NCI-H1105 (cell line): ENCODE data around the gene TTLL5.

ENCODE experiments used
- DNase-seq: peaks from one replicate; lab custom pipeline; 2025; lab: John Stamatoyannopoulos, UW

Gene TTLL5

GRCh38 chr14:75970989-75971388, 309.9 kb downstream of the TTLL5 start:
- DNase-seq, result no peak

GRCh38 chr14:75971509-75971908, 310.5 kb downstream of the TTLL5 start:
- no peak for DNase-seq

DNA sequence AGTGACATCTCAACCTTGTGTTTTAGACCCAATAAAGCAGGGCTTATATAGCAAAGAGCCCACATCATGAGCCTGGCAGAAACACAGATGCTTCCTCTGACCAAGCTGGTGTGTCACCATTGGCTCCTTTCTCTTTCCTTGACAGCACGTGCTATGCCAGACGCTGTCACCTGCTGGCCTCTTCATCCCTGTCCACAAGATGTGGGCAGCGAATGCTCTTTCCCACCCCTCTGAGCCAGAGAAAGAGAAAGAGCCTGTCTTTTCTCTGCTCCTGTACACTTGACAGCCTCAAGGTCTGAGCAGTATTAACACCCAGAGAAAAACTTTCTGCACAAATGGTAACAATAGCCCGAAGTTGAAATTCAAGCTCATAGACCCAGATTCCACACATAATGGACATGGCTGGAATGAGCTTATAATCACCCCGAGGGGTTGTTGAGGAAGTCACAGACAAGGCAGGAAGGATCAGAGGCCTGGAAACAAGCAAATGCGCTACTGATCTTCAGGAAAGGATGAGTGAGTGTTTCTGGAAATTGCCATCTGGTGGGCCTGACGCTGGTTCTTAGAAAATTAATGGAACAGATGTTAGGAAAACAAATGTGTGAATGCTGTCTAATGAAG, 311.9 kb downstream of the TTLL5 start:
- no peak for DNase-seq

DNA sequence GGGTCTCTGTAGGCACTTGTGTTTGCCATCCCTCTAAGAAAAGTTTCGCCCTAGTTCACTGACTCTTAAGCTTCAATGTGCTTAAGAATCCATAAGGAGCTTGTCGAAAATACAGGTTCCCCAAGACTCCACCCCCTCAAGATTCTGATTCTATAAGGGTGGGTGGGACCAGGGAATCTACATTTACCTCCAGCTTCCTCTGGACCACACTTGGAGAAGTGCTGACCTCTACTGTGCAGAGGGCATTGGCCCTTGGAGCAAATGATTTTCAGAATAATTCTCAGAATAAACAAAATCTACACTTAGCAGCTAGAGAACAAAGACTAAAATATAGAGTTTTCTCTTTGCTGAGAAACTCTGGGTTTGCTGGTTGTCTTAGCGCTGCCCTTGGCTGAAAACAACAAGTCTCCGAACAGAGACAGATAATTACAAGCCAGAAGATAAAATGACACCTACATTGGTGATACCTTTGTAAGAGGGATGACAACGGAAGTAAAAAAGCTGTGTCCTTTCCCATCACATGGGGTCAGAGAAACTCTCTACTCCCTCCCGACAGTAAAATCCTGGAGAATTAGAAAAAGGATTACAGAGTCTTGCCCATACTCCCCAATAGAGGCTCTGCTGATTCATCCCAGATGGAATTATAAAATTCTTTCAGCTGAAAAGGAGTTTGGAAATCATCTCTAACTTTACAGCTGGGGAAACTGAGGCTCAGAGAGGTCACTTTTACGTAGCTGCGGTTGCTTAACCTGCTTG, 316.0 kb downstream of the TTLL5 start:
- DNase-seq, result no peak

- no peak for DNase-seq
Measured at GRCh38 chr14:75977582-75977943, 316.5 kb downstream of the TTLL5 start.

DNA sequence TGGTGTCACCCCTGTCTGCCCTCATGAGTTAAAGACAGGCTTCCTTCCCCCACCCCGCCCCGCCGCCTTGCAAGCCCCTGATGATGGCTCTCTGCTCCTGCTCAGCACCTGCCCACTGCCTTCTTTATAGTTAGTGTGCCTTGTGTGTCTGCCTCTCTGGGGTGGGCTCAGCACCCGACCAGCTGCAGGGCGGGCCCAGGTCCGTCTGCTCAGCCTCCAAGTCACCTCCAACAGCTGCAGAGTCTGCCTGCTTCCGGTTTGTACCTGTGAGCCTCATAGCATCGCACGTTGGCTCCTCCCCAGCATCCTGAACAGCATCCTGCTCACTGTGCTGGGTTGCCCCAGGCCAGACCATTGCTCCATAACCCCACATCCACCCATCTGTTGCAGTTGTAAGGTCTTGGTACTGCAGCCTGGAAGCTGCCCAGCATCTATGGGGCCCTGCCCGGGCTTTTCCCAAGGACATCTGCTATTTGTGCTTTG, 317.2 kb downstream of the TTLL5 start:
- DNase-seq, result no peak

GRCh38 chr14:75979071-75979571, 318.1 kb downstream of the TTLL5 start:
- peak; percentile 6 for DNase-seq

DNA sequence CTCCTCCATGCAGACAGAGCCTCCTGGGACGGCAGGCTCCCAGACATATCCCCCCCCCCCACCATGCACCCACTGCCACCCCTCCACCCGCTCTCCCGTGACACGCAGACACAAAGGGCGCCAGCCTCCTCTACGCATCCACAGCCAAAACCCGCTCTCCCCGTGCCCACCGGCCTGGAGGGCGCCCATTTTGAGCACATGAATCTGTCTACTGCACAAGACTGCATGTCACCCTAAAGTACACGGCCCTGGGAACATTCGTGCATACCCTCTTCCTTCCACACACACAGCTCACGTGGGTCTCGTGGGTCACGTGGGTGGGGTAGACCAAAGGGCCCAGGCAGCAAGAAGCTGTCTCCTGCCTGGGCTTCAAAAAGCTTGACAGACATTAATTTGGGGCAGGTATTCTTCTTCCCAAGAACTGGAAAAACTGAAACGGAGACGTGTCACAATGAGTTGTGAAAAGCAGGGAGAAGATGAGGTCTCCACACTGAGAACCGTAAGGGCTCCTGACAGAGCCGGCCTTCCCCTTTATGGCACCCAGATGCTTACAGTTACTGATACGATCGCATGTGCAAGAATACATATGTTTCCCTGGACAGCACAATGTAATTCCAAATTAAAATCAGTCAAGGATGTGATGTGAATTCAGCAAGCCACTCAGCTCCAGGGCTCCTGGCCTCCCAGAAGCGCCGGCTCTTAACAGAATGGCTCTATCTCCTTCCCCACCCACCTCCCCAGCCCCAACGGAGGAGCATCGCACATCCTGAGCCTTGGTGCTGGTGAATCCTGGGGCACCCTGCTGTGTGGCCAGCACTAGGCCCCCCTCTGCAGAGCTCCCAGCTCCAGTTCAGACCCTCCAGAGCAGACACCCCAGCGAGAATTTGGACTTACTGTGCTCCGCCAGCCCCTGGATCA, 318.9 kb downstream of the TTLL5 start:
- DNase-seq, result no peak

- DNase-seq, result no peak
Measured at GRCh38 chr14:75980856-75981255, 319.8 kb downstream of the TTLL5 start.

DNA sequence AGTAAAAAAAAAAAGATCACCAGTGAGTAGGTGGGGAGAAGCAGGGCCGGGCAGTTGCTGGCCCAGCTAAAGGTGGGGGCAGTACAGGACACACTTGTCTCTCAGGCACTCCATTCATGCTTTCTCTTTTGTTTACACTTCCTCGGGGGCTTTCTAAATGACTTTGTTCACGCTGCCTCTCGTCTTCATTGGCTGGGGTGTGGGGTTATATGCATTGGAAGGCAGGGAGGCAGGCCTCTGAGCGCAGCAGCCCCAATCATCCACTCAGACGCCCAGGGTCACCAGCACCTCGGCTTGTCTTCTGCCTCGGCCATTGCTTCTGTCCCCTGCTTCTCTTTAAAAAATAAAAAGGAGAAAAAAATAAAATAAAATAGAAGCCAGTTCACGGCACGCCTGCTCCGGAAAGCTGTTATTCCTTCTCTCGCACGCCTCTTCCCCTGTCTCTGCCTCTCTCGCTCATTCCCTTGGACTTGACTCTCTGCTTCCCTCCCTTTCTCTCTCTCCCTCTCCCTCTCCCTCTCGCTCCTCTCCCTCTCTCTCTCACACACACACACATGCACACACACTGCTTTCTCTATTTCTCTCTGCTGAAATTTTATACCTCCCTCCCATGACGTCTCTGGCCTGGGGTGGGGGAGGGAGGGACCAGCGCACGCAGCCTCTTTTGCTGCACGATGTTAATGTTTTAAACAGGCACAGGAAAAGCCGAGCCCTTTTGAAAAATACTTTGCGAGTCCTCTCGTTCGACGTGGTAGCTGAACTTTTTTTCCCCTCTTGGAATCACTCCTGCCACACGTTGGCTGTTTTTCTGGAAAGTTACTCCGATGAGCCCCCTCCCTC, 320.6 kb downstream of the TTLL5 start, which contains the start of gene TGFB3:
TSS of gene TGFB3 (minus strand) at position 570 of the 840 bp plus-strand sequence. CDS start 1,102 bp downstream, outside the sequence.
- DNase-seq, result peak; percentile 17

- DNase-seq, result peak; percentile 71
Measured at GRCh38 chr14:75982266-75983018, 321.4 kb downstream of the TTLL5 start.

DNA sequence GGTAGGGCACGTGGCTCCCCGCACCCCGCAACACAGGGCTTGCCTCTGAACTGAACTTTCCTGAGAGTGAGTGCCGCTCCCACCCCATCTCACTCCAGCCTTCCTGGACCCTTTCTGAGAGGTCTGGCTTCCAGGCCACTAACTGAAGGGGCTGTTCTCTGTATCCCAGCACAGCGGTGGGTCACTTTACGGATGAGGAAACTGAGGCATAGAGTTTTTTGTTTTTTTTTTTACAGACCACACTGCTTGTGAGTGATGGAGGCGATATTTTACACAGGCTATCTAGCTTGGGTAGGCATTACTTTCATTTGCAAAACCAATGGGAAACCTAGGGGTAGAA, 321.9 kb downstream of the TTLL5 start:
- no peak for DNase-seq

GRCh38 chr14:75984674-75985073, 323.6 kb downstream of the TTLL5 start:
- DNase-seq, result no peak

DNA sequence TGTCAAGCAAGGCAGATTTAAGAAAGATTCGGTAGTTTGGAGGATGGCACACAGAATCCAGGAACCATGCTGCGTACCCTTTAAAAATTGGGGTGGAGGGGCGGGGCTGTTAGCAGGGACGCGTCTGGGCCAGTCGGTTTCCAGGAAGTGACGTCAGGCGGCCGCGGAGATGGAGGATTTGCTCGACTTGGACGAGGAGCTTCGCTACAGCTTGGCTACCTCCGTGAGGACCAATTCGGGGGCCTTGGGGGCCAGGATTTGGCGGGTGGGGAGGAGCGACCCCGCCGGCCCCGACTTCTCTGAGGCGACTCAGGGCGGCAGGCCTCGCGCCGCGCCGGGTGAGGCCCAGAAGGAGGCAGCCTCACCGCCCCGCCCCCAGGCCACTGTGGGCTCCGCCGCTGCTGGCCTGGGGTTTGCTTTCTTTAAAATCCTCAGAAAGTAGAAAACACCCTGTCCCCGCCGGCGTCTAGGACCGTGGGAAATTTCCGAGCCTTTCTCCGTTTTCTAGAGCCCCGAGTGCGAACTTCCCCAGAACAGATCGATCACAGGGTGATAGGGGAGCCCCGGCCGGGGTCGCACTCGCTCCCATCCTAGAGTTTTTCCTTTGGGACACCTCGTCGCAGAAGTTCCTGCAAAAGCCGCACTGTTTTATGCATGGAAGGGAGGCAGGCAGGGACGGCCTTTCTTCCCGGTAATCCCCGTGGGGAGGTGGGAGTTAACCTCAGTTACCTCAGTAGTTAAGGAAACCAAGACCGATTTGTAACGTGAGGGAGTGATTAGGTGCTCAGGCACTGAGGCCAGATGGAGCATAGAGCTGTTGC, 324.8 kb downstream of the TTLL5 start, which contains the start of gene IFT43:
TSS of gene IFT43 (plus strand) at position 146 of the 821 bp plus-strand sequence. CDS start at position 170, 24 bp downstream.
- peak; percentile 85 for DNase-seq

- no peak for DNase-seq
Measured at GRCh38 chr14:75986439-75986765, 325.4 kb downstream of the TTLL5 start.

GRCh38 chr14:75987201-75987970, 326.3 kb downstream of the TTLL5 start:
- no peak for DNase-seq

DNA sequence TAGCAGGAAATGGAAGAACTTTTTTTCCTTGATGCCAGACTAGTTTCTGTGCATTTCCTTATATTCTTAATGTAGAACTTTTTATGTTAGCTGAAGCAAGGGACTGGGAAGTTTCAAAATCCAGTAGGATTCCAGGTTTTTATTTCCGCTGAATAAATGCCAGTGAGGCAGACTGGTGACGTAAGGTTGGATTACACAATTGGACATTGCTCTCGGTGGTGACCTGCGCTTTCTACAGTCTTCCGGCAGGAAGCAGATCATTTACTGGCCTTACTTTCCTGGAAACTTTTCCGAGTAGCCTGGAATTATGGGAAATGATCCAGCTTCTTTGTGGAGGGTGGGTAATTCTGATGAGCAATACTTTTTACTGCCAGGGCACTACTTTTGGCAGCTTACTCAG, 328.1 kb downstream of the TTLL5 start:
- no peak for DNase-seq

GRCh38 chr14:75990297-75990696, 329.3 kb downstream of the TTLL5 start:
- DNase-seq, result no peak

GRCh38 chr14:75991753-75992152, 330.7 kb downstream of the TTLL5 start:
- DNase-seq, result no peak
